Smooth muscle cell (in vitro differentiated cells): Measurements from ENCODE around the gene TBC1D20. TPM values are rescaled to one million over a fixed set of nuclear protein-coding genes. Genes with fewer than 3 reads are reported as not detected.
"Not testable (repeated sequence)": the region's sequence is repeated elsewhere in the genome, so short reads cannot be mapped to it uniquely, and the experiment has no call there.

ENCODE experiments used
- DNase-seq: peaks from one replicate; lab custom pipeline; 2025; ENCODE audit not compliant: unreplicated experiment; lab: John Stamatoyannopoulos, UW
- H2AFZ ChIP-seq: fragments of 200-600 bp; sonication (generic); 2 replicates; pipeline ENCODE4 v1.6.0; 2016; ENCODE audit warnings: antibody characterized with exemption, low read depth, mild to moderate bottlenecking
- H3F3A ChIP-seq: fragments of 200-600 bp; sonication (generic); 2 replicates; pipeline ENCODE4 v1.6.0; 2017; ENCODE audit warnings: antibody characterized with exemption, low read depth
- H3K27ac ChIP-seq: fragments of 200-600 bp; sonication (generic); 2 replicates; pipeline ENCODE4 v1.5.1; 2016; ENCODE audit warnings: low read depth, mild to moderate bottlenecking
- H3K27me3 ChIP-seq: fragments of 200-600 bp; sonication (generic); 2 replicates; pipeline ENCODE4 v1.6.1; 2016; ENCODE audit warnings: low read depth, mild to moderate bottlenecking
- H3K36me3 ChIP-seq: fragments of 200-600 bp; sonication (generic); 2 replicates; pipeline ENCODE4 v1.5.1; 2016; ENCODE audit warnings: low read depth
- H3K4me1 ChIP-seq: fragments of 200-600 bp; sonication (generic); 2 replicates; pipeline ENCODE4 v1.5.1; 2016; ENCODE audit warnings: low read depth
- H3K4me2 ChIP-seq: fragments of 200-600 bp; sonication (generic); 2 replicates; pipeline ENCODE4 v1.6.0; 2016; ENCODE audit warnings: mild to moderate bottlenecking
- H3K4me3 ChIP-seq: fragments of 200-600 bp; sonication (generic); 2 replicates; pipeline ENCODE4 v1.5.1; 2016; ENCODE audit warnings: mild to moderate bottlenecking
- H3K79me2 ChIP-seq: fragments of 200-600 bp; sonication (generic); 2 replicates; pipeline ENCODE4 v1.6.0; 2016; ENCODE audit warnings: low read depth, mild to moderate bottlenecking
- H3K9ac ChIP-seq: fragments of 200-600 bp; sonication (generic); 2 replicates; pipeline ENCODE4 v1.6.0; 2016; ENCODE audit warnings: low read depth
- H3K9me3 ChIP-seq: fragments of 200-600 bp; sonication (generic); replicated peaks from 2 replicates; pipeline ENCODE4 v1.5.1; 2016; ENCODE audit warnings: low read depth
- H4K20me1 ChIP-seq: fragments of 200-600 bp; sonication (generic); 2 replicates; pipeline ENCODE4 v1.6.0; 2016; ENCODE audit warnings: low read depth
- CTCF ChIP-seq: fragments of 200-600 bp; sonication (generic); IDR thresholded peaks from 2 replicates; pipeline ENCODE4 v1.5.1; 2017; ENCODE audit warnings: borderline replicate concordance, mild to moderate bottlenecking, antibody characterized with exemption; ENCODE audit not compliant: insufficient read depth, poor library complexity, severe bottlenecking
- WGBS: methylation state at CpG from one replicate; pipeline ENCODE4 v1.1.7; 2016; ENCODE audit warnings: low lambda C conversion rate; 5-methylcytosine and 5-hydroxymethylcytosine counted together
- polyA plus RNA-seq: library from polyadenylated mRNA; unstranded; fragments of >200 nt; fragmentation: Nextera tagmentation; extraction: Ambion mirVana; gene quantifications from 2 replicates; pipeline ENCODE4 v1.2.1, GENCODE V29; 2016
- total RNA-seq: library from RNA; depleted of rRNA; stranded (reverse); fragments of >200 nt; gene quantifications from 2 replicates; pipeline ENCODE4 v1.2.3, GENCODE V29; 2014

TBC1D20 gene
- total and polyA plus RNA-seq, 2 experiments from 2014 or later, result 41.6 to 41.9 TPM

GRCh38 chr20:478949-479429 is 16.7 kb upstream of the TBC1D20 start:
- peaks cover 13% of the 10 kb centered on the region for H4K20me1 ChIP-seq
- no peak for DNase-seq
- H3K4me2 ChIP-seq, result no peak overlapping the region
- H3K9ac ChIP-seq, result no peak overlapping the region
- H3K27ac ChIP-seq, result peak overlapping the region; percentile 39
- WGBS, result 72% methylated on average over 3 of the region's 3 CpGs
- no peak overlapping the region for H3K4me3 ChIP-seq
- H2AFZ ChIP-seq, result no peak overlapping the region
- peaks cover 18% of the 10 kb centered on the region for H3K36me3 ChIP-seq
- no peaks in the 10 kb centered on the region for H3K79me2 ChIP-seq
- H3K27me3 ChIP-seq, result no peaks in the 10 kb centered on the region
- H3K9me3 ChIP-seq, result no peaks in the 10 kb centered on the region
- peak; percentile 55 for TF ChIP-seq CTCF
- H3K4me1 ChIP-seq, result no peaks in the 10 kb centered on the region
- peaks cover 9% of the 10 kb centered on the region for H3F3A ChIP-seq

GRCh38 chr20:478010-478948 is 15.9 kb upstream of the TBC1D20 start:
- Histone ChIP-seq H3K79me2 (no peaks in the 10 kb centered on the region), H2AFZ (no peak overlapping the region), H3K4me1 (no peaks in the 10 kb centered on the region), H3K36me3 (peaks cover 11% of the 10 kb centered on the region), H3K9me3 (no peaks in the 10 kb centered on the region), H3F3A (peaks cover 9% of the 10 kb centered on the region), H3K27me3 (no peaks in the 10 kb centered on the region), H3K9ac (no peak overlapping the region), H3K4me2 (no peak overlapping the region), H3K4me3 (no peak overlapping the region), H3K27ac (peak overlapping the region; percentile 39), H4K20me1 (peaks cover 13% of the 10 kb centered on the region)
- WGBS, result 81% methylated on average over 8 of the region's 8 CpGs
- DNase-seq, result no peak
- no peak for TF ChIP-seq CTCF

GRCh38 chr20:476561-477249 is 14.4 kb upstream of the TBC1D20 start:
- not testable (repeated sequence) for H3K9me3 ChIP-seq, H3K4me3 ChIP-seq, H3K36me3 ChIP-seq, H3K4me2 ChIP-seq, H3K79me2 ChIP-seq, H3K4me1 ChIP-seq, H3K27me3 ChIP-seq, H3F3A ChIP-seq, H3K27ac ChIP-seq, H2AFZ ChIP-seq, H3K9ac ChIP-seq, DNase-seq
- 97% methylated on average over 6 of the region's 6 CpGs for WGBS
- peaks cover 13% of the 10 kb centered on the region for H4K20me1 ChIP-seq

GRCh38 chr20:475463-476357 is 13.4 kb upstream of the TBC1D20 start:
- Histone ChIP-seq H3K4me2 (no peak overlapping the region), H2AFZ (no peak overlapping the region), H3K9ac (no peak overlapping the region), H3K79me2 (no peaks in the 10 kb centered on the region), H3K4me3 (no peak overlapping the region), H3K27ac (no peak overlapping the region), H3K27me3 (no peaks in the 10 kb centered on the region), H4K20me1 (peaks cover 13% of the 10 kb centered on the region), H3K36me3 (no peaks in the 10 kb centered on the region), H3K9me3 (no peaks in the 10 kb centered on the region), H3F3A (peaks cover 6% of the 10 kb centered on the region), H3K4me1 (no peaks in the 10 kb centered on the region)
- DNase-seq, result no peak
- no peak for TF ChIP-seq CTCF
- WGBS, result 99% methylated on average over 6 of the region's 6 CpGs
